K562 (cell line): ENCODE data around the gene ERF. TPM values are rescaled to one million over a fixed set of nuclear protein-coding genes. Genes with fewer than 3 reads are reported as not detected.
A peak's percentile ranks its signal among the peaks of the same experiment; 100 is the strongest.

Experiments
- ATF7 ChIP-seq: fragments of 450-650 bp; IDR thresholded peaks from 2 replicates; pipeline ENCODE4 v1.7.1; 2014; ENCODE audit warnings: mild to moderate bottlenecking, moderate library complexity
- FOXA3 ChIP-seq, 2 experiments: fragments of 450-650 bp in 1 of 2; sonication (generic) in 1 of 2; formaldehyde crosslinking; IDR thresholded peaks in 1 of 2; conservative IDR thresholded peaks in 1 of 2; 2 replicates each; pipeline versions ENCODE4 v1.4.0 to v1.8.0; 2020 to 2022; ENCODE audit warnings: mild to moderate bottlenecking in 2 of 2, missing genetic modification reagents in 1 of 2
- FOXP4 ChIP-seq: sonication (generic); formaldehyde crosslinking; IDR thresholded peaks from 2 replicates; pipeline ENCODE4 v1.8.0; 2022; ENCODE audit warnings: mild to moderate bottlenecking, missing genetic modification reagents, borderline replicate concordance
- HDAC3 ChIP-seq: fragments of 450-650 bp; IDR thresholded peaks from 2 replicates; pipeline ENCODE4 v1.6.1; 2018; ENCODE audit warnings: borderline replicate concordance, mild to moderate bottlenecking, moderate library complexity; ENCODE audit not compliant: partially characterized antibody
- JUNB ChIP-seq: fragments of 450-650 bp; formaldehyde crosslinking; conservative IDR thresholded peaks from 2 replicates; pipeline ENCODE4 v1.4.0; 2020; ENCODE audit warnings: mild to moderate bottlenecking
- MGA ChIP-seq: fragments of 450-650 bp; IDR thresholded peaks from 2 replicates; pipeline ENCODE4 v1.6.1; 2016; ENCODE audit warnings: mild to moderate bottlenecking, moderate library complexity
- NRF1 ChIP-seq, 2 experiments: fragments of 450-650 bp; IDR thresholded peaks in 1 of 2; conservative IDR thresholded peaks in 1 of 2; 2 replicates each; pipeline ENCODE4 v1.6.1; 2014; ENCODE audit warnings: mild to moderate bottlenecking in 2 of 2
- RBBP5 ChIP-seq: fragments of 200-600 bp; sonication (generic); IDR thresholded peaks from 2 replicates; pipeline ENCODE4 v1.6.1; 2012; ENCODE audit warnings: borderline replicate concordance, mild to moderate bottlenecking, low read length, control low read depth, inconsistent platforms; ENCODE audit not compliant: insufficient read depth, poor library complexity, severe bottlenecking
- XRCC3 ChIP-seq: fragments of 450-650 bp; IDR thresholded peaks from 2 replicates; pipeline ENCODE4 v1.6.1; 2017; ENCODE audit warnings: mild to moderate bottlenecking, moderate library complexity
- ZNF143 ChIP-seq: sonication (generic); formaldehyde crosslinking; IDR thresholded peaks from 2 replicates; pipeline ENCODE4 v1.9.0; 2022; ENCODE audit warnings: mild to moderate bottlenecking, missing genetic modification reagents
- polyA plus RNA-seq, 8 experiments: library from polyadenylated mRNA; depleted of rRNA in 4 of 8; stranded (reverse) in 5 of 8; unstranded in 3 of 8; fragments of >200 nt; fragmentation: Nextera tagmentation in 2 of 8; fragmentation: Illumina TruSeq in 1 of 8; extraction: Ambion mirVana in 2 of 8; extraction: Trizol in 1 of 8; gene quantifications; 2 replicates each; pipeline versions ENCODE4 v1.2.1 to v1.2.3, GENCODE V29; 2011 to 2014; ENCODE audit warnings: inconsistent platforms in 1 of 8, missing spikeins in 1 of 8
- total RNA-seq, 7 experiments: library from RNA; depleted of rRNA in 6 of 7; stranded (reverse); fragments of >200 nt in 6 of 7; fragmentation: Illumina TruSeq in 2 of 7; extraction: Trizol in 2 of 7; gene quantifications; 2 replicates each; pipeline versions ENCODE4 v1.2.1 to v1.2.3, GENCODE V29; 2011 to 2021; ENCODE audit warnings: low replicate concordance in 1 of 7
- TF ChIP-seq, protein P1 (sequence below): fragments of 250-450 bp; sonication (Bioruptor Pico); IDR thresholded peaks from 2 replicates; pipeline ENCODE4 v1.5.1; 2021; ENCODE audit warnings: mild to moderate bottlenecking

ERF gene
- total and polyA plus RNA-seq, 9 of the 15 experiments (the other 6 are each of a cell fraction or from before 2014, with no cell fraction given): 0.03 to 75.4 (median 27.0) TPM

GRCh38 chr19:42268142-42268703 lies 13.3 kb upstream of the ERF start (continued):
- TF ChIP-seq MGA (no peak), RBBP5 (no peak), XRCC3 (no peak), NRF1 (conservative IDR thresholded peaks at IDR 0.05 in 1 of 2, IDR thresholded peaks at IDR 0.05 in 1 of 2) (peak; percentile 65 to 71; a peak in 3 of 4 replicates), FOXP4 (CRISPR knock-in tag) (no peak), FOXA3 (CRISPR knock-in tag; conservative IDR thresholded peaks at IDR 0.05 in 1 of 2, IDR thresholded peaks at IDR 0.05 in 1 of 2) (peak; percentile 73 to 74; a peak in 3 of 4 replicates), ZNF143 (CRISPR knock-in tag) (no peak), ATF7 (peak; percentile 100), HDAC3 (no peak), JUNB (CRISPR knock-in tag) (no peak)
- TF ChIP-seq, protein P1, sequence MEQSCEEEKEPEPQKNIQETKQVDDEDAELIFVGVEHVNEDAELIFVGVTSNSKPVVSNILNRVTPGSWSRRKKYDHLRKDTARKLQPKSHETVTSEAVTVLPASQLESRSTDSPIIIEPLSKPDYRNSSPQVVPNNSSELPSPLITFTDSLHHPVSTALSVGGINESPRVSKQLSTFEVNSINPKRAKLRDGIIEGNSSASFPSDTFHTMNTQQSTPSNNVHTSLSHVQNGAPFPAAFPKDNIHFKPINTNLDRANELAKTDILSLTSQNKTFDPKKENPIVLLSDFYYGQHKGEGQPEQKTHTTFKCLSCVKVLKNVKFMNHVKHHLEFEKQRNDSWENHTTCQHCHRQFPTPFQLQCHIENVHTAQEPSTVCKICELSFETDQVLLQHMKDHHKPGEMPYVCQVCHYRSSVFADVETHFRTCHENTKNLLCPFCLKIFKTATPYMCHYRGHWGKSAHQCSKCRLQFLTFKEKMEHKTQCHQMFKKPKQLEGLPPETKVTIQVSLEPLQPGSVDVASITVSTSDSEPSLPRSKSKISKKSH: no peak
